Heart left ventricle (tissue), 13 donors: ENCODE data around the gene NALCN.

Experiments used
- POLR2A ChIP-seq, 2 donors: fragments of 450-650 bp; IDR thresholded peaks; one replicate each; pipeline ENCODE4 v1.6.1; 2017; ENCODE audit warnings: antibody characterized with exemption in 2 of 2, mild to moderate bottlenecking in 2 of 2, moderate library complexity in 2 of 2
- TF ChIP-seq, protein P1 (sequence below), 12 donors: fragments of 200-600 bp; sonication (generic) in 4 of 12; IDR thresholded peaks; one replicate each; pipeline versions ENCODE4 v1.5.0 to v1.8.0; 2018 to 2022; ENCODE audit warnings: antibody characterized with exemption in 12 of 12, mild to moderate bottlenecking in 5 of 12
- donor health status: ischemic (EF 13 %, LVEDD 7.1; RV severe dilation, severe dysfunction).
- donor health status: DM: no; HTN: yes; CAD: no.
- donor health status: DM: no; HTN: no; CAD: no.
- donor health status: ischemic (EF 25% LVEDD 6.9; RV normal size, moderate dysfunction).
- donor health status: ischemic (EF 25% LVEDD 5.7; RV mildly dilated, moderate dysfunction).
- donor health status: ischemic (EF 35%, LVEDD 5.7; RV mildly dilated, moderate dysfunction).
- donor health status: nonischemic (EF 11% LVEDD 7.7; RV severe dilation, severe dysfunction).
- donor health status: DM: yes; HTN: yes; CAD: no.
- donor health status: PGD.
- donor health status: ischemic (EF 29% LVEDD 5.4; RV normal size, mild dysfunction).
- donor health status: nonischemic (EF 23%, LVEDD 6.1; RV moderate dilation, normal function).

DNA sequence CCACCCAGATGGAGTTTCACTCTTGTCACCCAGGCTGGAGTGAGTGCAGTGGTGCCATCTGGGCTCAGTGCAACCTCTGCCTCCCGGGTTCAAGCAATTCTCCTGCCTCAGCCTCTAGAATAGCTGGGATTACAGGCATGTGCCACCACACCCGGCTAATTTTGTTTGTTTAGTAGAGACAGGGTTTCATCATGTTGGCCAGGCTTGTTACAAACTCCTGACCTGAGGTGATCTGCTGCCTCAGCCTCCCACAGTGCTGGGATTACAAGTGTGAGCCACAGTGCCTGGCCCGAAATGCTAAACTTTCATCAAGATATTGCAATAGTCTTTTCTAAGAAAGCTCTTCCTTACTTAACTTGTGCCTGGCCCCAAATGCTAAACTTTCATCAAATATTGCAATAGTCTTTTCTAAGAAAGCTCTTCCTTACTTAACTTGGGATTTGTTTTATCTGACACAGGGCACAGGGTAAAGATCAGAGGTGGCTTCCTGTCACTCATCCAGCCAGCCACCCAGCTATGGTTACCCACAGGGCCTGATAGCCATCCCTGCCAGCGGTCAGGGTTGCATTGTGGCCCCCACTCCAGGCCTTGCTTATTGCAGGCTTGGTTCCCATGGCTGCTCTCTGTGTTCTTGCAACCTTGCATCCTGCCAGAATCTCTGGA, 389.4 kb downstream of the NALCN start:
- TF ChIP-seq, protein P1, sequence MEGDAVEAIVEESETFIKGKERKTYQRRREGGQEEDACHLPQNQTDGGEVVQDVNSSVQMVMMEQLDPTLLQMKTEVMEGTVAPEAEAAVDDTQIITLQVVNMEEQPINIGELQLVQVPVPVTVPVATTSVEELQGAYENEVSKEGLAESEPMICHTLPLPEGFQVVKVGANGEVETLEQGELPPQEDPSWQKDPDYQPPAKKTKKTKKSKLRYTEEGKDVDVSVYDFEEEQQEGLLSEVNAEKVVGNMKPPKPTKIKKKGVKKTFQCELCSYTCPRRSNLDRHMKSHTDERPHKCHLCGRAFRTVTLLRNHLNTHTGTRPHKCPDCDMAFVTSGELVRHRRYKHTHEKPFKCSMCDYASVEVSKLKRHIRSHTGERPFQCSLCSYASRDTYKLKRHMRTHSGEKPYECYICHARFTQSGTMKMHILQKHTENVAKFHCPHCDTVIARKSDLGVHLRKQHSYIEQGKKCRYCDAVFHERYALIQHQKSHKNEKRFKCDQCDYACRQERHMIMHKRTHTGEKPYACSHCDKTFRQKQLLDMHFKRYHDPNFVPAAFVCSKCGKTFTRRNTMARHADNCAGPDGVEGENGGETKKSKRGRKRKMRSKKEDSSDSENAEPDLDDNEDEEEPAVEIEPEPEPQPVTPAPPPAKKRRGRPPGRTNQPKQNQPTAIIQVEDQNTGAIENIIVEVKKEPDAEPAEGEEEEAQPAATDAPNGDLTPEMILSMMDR (IDR thresholded peaks at IDR 0.05): no peak
- no peak for TF ChIP-seq POLR2A (IDR thresholded peaks at IDR 0.05)
